GM19463 (cell line): ENCODE data around the gene CCDC54.
"Not testable (repeated sequence)": the region's sequence is repeated elsewhere in the genome, so short reads cannot be mapped to it uniquely, and the experiment has no call there.

Experiments used
- ATAC-seq: cut with Tn5 transposase; IDR thresholded peaks from one replicate; pipeline ENCODE4 v1.9.1; 2021; ENCODE audit warnings: mild to moderate bottlenecking, moderate library complexity; ENCODE audit not compliant: unreplicated experiment

Gene CCDC54

DNA sequence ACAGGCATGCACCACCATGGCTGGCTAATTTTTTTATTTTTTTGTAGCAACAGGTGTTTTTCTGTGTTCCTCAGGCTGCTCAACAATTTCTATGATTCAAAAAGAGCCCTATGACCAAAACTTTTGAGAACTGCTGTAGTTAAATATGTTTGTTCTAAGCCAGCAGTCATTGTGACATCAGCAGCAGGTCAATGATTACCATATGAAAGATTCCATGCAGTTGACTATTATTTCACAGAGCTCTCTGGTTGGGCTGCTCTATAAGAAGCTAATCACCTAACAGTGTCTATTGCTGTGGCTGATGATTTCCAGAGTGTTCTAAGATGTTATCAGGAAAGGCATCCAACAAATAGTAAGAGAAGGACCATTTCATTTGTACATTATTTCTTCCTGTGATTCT, at the start of gene CCDC54:
TSS of gene CCDC54 (plus strand) at position 289 of the 400 bp plus-strand sequence. CDS start 149 bp downstream, outside the sequence.
- no peak for ATAC-seq

DNA sequence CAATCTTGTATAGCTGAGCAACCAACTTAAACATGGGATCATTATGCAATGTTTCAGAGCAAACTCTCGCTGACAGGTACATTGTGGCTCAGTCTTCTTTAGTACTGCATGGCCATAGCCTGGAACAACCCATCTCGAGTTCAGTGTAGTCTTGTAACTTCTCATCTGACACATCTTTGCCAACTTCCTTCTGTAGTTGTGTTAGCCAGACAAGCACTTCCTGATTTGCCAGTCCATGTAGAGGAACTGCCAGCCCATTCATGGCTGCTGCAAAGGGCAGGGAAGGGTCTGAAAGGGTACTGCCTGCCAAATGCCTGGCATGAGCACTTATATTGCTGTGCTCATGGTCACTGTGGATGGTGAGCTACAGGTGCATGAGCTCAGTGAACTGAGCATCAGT, 49.2 kb upstream of the CCDC54 start:
- ATAC-seq: no peak

DNA sequence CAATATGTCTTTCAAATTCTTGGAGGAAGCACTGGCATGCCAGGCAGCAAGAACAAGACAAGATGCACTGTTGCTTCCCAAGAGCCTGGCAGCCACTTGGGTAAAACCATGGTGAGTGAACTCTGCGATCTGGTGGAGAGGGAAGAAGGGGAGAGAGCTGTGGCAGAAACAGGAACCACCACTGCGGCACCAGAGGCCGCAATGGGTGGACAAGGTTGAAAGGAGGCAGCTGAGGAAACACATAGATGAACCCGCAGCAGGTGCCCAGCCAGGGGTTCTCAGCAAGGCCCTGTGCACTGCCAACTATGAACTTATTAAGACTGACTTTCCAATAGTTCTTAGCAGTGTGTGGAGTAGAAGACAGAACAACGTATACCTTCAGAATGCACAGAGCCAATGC, 48.2 kb upstream of the CCDC54 start:
- ATAC-seq: no peak

DNA sequence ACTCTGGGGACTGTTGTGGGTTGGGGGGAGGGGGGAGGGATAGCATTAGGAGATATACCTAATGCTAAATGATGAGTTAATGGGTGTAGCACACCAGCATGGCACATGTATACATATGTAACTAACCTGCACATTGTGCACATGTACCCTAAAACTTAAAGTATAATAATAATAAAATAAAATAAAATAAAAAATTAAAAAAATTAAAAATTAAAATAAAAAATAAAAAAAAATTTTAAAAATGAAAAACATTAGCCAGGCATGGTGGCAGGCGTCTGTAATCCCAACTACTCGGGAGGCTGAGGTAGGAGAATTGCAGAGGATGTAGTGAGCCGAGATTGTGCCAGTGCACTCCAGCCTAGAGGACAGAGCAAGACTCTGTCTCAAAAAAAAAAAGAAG, 37.5 kb upstream of the CCDC54 start:
- not testable (repeated sequence) for ATAC-seq

DNA sequence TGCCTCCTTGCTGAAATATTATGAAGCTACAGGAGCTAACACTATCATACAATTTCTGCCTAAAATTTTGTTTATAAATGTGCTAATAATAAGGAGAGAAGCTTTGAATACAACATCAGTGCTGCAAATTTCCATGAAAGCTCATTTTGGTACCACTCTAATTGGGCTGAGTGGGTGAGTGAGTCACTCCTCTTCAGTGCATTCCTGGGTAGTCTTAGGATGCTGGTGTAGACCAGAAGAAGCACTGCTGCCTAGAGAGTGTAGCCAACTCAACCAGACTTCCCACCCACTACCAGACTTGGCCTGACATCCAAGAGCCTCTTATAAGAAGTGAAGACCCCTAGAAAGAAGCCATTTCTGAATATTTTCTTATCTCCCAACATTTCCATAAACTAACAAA, 32.5 kb upstream of the CCDC54 start:
- no peak for ATAC-seq

DNA sequence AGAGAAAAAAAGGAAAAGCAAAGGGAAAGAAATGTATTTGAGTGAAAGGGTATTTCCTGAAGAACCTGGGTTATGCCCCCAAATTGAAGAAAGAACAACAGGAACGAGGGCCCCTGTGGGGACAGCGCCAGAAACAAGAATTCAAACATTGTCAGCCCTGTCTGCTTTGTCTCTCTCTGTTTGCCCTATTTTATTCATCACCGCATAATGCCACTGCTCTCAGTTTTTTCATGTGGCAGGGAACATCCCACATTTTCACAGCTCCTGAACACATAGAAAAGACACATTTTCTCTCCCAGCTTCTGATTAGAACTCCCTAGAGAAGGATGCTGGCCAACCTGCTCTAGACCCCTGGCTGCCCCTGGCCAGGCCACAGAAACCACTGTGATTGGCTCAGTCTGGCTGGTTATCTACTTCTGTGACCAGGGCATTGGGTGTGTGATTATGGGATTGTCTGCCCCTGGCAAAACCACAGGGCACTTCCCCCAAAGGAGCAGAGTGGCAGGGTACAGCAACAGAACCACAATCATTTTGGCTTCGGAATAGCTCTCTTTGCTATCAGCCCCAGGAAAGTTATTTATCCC, 31.3 kb upstream of the CCDC54 start:
- no peak for ATAC-seq

DNA sequence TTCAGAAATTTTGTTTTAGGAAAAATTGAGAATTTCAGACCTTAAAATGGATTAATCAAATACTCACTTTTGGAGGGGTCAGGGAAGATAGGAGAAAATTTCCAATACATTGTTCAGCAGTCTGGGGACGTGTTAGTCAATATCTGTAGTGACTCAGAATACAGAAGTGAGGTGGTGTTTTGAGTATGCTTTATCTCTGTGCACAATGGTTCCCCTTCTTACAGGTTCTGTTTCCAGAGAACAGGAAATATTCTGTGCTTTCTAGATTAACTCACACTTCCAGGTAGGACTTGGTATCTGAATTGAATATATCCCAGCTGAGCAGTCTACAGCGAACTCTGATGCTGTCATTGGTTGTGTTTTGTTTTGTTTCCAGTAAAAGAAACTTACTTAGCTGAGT, 30.7 kb upstream of the CCDC54 start:
- ATAC-seq: no peak

DNA sequence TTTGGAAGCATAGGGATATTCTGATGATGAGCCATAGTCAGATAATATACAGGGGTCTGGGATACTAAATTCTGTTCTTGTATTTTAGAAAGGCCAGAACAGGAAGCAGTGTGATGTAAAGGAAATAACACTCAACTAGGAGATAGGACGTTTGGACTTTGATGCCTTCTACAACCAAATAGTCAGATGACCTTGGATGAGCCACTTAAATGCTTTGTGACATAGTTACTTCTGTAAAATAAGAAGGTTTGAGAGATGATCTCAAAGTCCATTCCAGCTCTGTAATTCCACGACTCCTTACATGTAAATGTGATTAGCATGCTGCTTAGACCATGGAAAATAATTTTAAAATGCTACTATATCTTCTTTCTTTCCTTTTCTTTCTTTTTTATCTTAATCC, 29.5 kb upstream of the CCDC54 start:
- ATAC-seq: no peak

DNA sequence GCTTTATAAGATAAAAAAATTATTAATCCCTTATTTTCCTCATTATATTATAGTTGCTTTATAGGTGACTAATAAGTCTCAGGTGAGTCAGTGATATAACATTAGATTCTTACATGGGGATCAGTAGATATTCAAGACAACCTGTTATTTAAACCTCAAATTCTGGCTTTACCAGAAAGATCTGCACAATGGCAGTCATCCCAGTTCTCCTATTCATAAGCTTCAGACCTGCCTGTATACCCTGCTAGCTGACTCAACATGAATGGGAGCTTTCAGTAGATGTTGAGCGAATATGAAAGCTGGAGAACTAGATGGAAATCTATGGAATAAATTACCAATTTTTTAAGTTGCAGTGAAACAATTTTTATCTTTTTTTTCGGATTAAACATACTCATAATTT, 20.5 kb upstream of the CCDC54 start:
- no peak for ATAC-seq

DNA sequence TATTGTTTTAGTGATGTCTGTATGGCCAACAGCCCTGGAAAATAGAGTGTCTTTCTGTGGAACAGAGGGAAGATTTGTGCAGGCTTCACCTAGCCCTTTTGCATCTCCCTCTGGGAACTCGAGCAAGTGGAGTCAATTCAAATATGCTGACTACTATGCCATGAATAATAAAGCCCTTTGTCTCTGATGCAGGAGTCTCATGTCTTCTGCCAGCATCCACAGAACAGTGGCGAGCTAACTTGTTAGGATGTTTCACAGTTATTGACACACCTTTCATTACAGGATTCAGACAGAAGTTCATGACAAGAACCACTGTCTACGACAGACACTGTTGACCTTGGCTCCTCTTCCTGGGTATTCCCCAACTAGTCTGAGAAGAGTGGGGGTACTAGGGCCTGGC, 15.6 kb upstream of the CCDC54 start:
- no peak for ATAC-seq

DNA sequence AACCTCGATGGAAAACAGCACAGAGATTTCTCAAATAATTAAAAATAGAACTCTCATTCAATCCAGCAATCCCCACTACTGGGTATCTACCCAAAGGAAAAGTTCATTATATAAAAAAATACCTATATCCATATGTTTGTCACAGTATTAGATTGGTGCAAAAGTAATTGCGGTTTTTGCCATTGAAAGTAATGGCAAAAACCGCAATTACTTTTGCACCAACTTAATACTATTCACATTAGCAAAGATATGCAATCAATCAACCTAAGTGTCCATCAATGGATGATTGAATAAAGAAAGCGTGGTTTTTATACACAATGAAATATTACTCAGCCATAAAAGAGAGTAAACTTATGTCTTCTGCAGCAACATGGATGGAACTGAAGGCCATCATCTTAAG, 12.2 kb upstream of the CCDC54 start:
- no peak for ATAC-seq

DNA sequence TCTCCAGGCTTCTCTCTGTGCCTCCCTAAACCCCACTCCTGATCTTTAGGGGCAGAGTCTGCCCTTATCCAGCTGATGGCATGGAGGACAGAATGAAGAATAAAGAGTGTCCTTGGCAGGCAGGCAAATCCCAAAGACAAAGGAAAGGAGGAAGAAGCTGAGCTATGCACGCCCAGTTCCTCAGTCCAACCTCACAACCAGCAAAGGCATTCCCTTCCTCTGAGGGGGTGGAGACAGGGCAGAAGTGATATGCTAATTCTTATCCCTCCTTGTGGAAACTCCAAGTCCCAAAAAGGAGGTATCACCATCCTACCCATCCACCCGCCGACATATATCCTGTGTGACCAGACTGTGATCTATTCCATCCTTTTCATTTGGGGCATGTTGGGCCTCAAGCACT, 10.5 kb upstream of the CCDC54 start:
- no peak for ATAC-seq

DNA sequence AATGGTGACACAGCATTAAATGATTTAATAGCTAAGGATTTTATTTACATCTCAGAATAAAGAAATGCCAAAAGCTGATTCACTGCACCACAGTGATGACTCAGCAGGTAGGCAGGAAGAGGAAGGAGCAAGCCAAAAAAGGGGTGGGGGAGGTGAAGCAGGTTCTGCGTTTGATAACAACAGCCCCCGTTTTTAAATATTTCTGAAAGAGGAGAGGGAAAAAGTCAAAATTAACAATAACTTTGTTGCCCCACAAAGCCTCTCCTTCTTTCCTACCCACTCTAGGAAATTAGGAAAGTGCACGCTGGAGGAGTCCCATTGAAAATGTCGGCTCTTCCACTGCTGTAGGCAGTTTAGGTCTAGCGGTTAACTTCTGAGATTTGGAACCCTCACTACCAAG, 9.9 kb upstream of the CCDC54 start:
- ATAC-seq: no peak

DNA sequence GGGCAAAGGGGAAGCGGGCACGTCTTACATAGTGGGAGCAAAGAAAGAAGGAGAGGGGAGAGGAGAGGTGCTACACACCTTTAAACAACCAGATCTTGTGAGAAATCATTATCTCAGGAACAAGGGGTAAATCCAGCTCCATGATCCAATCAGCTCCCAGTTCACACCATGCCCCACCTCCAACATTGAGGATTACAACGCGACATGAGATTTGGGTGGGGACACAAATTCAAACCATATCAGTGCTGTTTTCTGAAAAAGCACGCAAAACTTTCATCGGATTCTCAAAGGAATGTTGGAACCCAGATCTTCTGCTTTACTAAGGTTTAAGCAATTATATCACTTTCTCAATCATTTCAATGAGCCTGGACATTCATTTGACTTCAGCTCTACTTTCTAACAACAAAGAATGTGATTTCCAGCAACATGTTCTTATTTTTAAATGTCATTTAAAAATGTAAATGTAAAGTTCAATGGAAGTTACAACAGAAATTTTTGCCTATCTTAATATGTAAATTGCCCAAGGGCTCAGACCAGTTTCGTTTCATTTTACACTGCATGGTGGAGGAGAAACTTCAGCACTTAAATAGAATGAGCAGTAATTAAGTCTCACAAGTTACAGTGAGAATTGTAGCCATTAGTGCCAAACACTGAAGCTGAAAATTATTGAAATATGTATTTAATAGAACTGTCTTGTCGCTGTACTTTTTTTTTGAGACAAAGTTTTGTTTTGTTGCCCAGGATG, 8.4 kb upstream of the CCDC54 start:
- ATAC-seq: no peak

DNA sequence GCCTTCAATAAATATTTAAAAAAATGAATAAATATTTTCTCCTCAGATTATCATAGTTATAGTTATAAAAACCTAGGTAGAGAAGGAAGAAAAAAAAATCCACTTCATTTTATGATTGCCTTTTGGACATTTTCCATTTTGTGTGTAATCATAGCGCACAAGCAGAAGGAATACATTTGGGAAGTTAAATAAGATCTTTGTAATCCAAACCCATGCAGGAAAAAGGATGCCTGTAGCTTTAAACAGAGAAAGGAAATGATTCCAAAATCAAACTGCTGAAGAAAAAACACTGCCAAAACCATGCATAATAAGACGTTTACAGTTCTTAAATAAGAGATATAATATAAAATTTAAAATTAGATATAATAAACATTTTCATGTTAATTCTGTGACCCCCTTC, 7.4 kb upstream of the CCDC54 start:
- ATAC-seq: no peak

DNA sequence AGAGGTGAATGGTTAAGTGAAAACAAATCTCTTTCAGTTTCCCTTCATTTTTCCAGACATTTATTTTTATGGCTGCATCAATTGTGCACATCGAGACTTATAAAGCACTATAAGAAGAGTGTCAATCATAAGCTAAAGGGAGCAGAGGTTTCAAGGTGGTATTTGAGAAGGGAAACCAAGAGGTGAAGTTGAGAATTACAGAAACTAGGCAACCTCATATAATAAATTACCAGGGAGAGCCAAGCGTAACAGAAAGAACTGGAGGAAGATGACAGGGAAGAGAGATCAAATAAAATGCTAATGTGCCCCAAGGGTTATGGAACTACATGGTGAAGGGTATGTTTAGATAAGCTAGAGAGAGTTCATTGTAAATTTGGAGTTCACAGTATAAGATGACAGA, 6.3 kb upstream of the CCDC54 start:
- ATAC-seq: no peak

DNA sequence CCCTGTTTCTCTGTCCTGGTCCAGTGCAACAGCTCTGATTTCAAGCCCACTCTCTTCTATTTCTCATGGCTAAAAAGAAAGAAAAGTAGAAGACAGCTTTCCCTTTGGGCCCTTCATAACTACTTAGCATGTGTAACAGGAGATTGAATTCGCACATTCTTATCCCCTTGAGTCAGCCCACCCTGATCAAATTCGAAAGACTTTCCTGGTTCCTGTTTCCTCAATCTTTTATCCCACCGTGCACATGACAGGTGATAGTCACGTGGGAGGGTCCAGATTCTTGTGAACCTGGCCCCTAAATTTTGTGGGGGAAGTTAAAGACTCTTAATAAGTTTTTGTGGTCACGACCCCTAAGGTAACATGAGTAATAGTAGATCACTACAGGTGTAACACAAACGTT, 4.7 kb upstream of the CCDC54 start:
- no peak for ATAC-seq

DNA sequence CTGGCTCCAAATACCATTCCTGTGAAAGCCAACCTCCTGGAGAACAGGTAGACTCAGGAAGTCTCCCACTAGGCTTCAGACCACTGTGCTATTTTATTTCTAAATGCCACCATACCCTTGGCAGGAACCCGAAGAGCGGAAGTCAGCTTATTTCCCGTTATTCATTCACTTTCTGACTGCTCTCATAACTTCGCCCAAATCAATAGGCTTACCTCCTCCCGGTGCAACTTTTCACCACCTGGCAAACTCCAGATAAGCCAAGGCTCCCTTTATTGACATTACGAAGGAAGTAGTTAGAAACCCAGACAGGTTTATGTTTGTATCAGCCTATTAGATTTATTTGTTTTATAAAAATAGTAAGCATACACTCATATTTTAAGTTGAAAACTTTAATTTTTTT, 3.3 kb upstream of the CCDC54 start:
- ATAC-seq: no peak

DNA sequence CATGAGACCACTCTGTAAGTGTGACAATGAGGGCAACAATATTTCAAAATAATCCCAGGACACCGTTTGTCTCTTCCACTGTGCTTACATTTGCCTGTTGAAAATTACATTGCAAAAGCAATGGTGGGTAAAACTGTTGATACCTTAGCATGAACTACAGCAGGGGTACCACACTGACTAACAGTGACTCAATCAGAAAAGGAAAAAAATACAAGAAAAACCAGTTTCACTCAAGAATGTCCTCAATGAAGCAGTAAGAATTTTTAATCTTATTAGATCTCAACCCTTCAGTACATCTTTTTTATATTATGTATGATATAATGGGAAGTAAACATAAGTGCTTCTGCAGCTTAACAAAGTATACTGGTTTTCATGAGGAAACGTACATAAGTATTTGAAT, 1.6 kb upstream of the CCDC54 start:
- ATAC-seq: no peak

DNA sequence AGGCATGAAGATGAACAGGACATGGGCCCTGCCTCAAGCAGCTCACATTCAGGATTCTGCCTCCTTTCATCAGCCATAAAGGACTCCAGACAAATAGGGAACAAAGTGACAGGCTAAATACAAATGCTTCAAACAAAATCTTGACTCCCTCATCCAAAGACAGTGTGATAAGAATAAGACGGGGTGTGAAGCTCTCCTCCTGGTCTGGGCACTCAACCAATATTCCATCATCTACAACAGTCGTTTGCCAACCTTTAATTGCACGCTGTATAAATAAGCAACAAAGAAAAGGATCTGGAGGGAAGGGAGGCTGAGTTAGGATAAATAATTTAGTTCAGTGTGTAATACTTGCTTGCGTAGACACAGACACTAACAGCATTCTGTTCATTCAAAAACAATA, 5.4 kb downstream of the CCDC54 start:
- ATAC-seq: no peak

DNA sequence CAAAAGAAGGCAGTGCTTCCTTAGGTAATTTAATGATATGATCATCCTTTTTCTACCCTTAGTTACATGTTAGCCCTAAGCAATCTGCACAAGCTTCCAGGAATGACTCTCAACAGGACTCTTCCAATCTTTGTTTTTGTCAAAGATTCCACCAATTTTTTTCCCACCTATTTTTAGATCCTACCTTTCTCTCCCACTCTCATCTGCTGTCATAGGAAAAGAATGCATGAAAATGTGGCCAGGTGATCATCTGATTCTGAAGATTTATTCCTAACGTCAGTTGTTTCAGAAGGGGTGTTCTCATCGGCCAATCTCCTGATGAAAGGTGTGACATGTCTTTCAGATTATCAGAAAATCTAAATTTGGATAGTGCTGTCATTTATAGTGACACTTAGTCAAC, 7.2 kb downstream of the CCDC54 start:
- ATAC-seq: no peak

DNA sequence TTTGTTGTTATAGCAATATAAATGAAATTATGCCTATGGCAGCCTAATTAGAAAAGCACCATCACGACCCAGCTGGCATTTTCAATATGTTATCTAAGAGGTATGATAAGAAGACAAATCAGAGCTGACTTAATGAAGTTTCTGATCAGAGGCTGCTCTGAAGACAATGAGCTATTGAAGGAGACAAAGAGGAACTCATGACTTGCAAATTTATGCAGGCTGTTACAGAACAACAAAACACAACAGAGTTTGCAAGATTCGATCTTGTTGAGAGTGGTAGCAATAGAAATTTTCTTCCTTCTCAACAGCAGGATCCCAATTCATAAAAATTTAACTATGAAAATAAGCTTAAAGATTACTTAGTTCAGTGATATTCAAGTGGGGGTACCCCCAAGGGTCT, 7.7 kb downstream of the CCDC54 start:
- ATAC-seq: no peak

DNA sequence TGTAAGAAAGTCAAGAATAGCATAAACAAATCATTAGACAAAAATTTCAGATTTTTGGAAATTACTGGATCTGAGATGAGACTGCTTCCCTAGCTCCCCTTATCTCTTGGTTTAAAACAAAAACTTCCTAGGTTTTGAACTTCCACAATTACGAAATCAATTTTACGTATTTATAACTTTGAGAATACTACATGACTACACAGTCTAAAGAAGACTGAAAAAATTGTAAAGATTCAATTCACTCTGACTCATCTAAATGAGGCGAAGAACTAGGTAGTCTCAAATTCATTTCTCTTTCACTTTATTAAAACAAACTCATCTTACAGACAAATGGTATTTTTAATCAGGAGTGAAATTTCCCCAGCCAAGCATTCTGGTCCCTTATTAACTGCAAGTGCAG, 10.3 kb downstream of the CCDC54 start:
- ATAC-seq: no peak
